ENCODE results near the gene SDCCAG8.
A peak's percentile ranks its signal among the peaks of the same experiment; 100 is the strongest.

The SDCCAG8 gene

GRCh38 chr1:243420016-243420945 lies 164.4 kb downstream of the SDCCAG8 start:
- no peak for DNase-seq (ENCODE audit: low read depth in 2 of 2)

- no peak for DNase-seq (ENCODE audit: low read depth in 2 of 2)
Measured at GRCh38 chr1:243420946-243421685, 165.3 kb downstream of the SDCCAG8 start.

GRCh38 chr1:243421784-243422183 lies 165.9 kb downstream of the SDCCAG8 start:
- DNase-seq (ENCODE audit: low read depth in 2 of 2): peak in 1 of 2 donors; percentile 2

DNA sequence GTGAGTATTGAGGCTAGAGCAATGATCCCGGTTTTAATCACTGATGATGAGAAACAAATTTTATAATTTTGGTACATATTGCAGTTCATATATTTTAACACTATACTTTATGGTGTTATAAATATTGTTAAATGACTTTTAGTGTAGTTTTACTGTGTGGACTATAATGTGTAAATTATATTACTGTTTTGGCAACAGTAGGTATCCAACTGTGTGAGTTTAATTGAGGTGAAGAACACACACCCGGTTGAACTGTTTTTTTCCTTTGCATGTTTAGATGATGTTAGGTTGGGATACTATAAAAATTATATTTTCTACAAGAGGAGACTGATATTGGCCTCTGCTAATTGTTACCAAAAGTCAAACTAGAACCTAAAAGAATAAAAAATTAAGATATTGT lies 166.5 kb downstream of the SDCCAG8 start:
- no peak for DNase-seq (ENCODE audit: low read depth in 2 of 2)

GRCh38 chr1:243428084-243428483 lies 172.2 kb downstream of the SDCCAG8 start:
- no peak for DNase-seq (ENCODE audit: low read depth in 2 of 2)

- DNase-seq (ENCODE audit: low read depth in 2 of 2): no peak
Measured at GRCh38 chr1:243428617-243429342, 172.9 kb downstream of the SDCCAG8 start.

DNA sequence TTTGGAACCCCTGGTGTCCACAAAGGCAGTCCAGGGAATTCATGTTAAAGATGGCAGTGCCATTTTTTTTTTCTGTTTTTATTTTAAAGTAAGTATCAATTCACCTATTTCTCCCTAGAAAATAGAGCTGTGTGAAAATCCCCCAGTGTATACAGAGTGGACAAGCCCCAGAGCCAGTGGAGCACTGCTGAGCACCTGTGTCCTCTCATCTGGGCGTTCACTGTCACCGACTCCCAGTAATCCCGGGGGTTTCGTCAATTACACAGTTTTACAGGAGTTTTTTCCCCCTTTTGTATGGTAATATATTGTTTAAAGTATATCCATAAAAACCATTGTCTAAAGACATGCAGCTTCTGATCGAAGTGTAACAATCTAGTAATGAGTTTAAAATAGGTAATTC lies 175.8 kb downstream of the SDCCAG8 start:
- DNase-seq (ENCODE audit: low read depth in 2 of 2): no peak

GRCh38 chr1:243432136-243432535 lies 176.3 kb downstream of the SDCCAG8 start:
- DNase-seq (ENCODE audit: low read depth in 2 of 2): no peak

- DNase-seq (ENCODE audit: low read depth in 2 of 2): no peak
Measured at GRCh38 chr1:243433737-243434370, 178.0 kb downstream of the SDCCAG8 start.

DNA sequence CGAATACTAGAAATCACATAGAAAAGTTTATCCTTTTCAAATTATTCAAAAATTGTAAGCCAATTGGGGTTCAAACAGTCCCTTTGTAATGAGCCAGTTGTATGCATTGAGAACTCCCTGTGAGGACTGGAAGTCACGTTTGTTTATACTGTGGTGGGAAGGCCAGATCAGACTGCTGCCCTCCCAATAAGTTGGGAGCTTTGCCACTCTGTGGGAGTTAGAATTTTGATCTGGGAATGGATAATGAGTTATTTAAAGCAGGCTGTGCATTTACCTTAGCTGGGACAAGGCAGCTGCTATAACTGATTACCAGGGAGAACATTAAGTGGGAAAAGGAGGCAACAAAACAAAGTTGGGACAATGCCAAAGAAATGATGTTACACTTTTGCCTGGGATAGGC lies 178.8 kb downstream of the SDCCAG8 start:
- no peak for DNase-seq (ENCODE audit: low read depth in 2 of 2)

- no peak for DNase-seq (ENCODE audit: low read depth in 2 of 2)
Measured at GRCh38 chr1:243435836-243436235, 180.0 kb downstream of the SDCCAG8 start.

- no peak for DNase-seq (ENCODE audit: low read depth in 2 of 2)
Measured at GRCh38 chr1:243438146-243438545, 182.3 kb downstream of the SDCCAG8 start.

- DNase-seq (ENCODE audit: low read depth in 2 of 2): no peak
Measured at GRCh38 chr1:243438815-243439214, 183.0 kb downstream of the SDCCAG8 start.

GRCh38 chr1:243440406-243440805 lies 184.6 kb downstream of the SDCCAG8 start:
- no peak for DNase-seq (ENCODE audit: low read depth in 2 of 2)

- DNase-seq (ENCODE audit: low read depth in 2 of 2): no peak
Measured at GRCh38 chr1:243441601-243442000, 185.8 kb downstream of the SDCCAG8 start.

DNA sequence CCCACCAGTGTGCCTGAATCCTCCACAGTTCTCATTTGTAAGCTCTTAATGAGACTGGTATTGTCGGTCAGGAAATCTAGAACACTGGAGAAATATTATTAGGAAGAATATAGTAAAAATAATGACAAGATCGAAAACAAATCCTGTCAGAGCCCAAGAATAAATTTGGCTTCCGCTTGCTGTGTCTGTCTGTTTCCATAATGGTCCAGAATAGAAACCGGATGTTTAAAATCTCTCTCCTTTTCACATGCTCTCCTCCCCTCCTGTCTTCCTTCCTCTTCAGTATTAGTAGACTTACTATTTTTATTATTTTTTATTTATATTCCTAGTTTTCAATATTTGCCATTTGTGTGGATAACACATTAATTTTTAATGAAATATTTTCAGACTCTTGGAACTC lies 187.7 kb downstream of the SDCCAG8 start:
- DNase-seq (ENCODE audit: low read depth in 2 of 2): no peak

- DNase-seq (ENCODE audit: low read depth in 2 of 2): no peak
Measured at GRCh38 chr1:243447347-243447746, 191.5 kb downstream of the SDCCAG8 start.

- no peak for DNase-seq (ENCODE audit: low read depth in 2 of 2)
Measured at GRCh38 chr1:243447844-243448243, 192.0 kb downstream of the SDCCAG8 start.

GRCh38 chr1:243449373-243449772 lies 193.5 kb downstream of the SDCCAG8 start:
- no peak for DNase-seq (ENCODE audit: low read depth in 2 of 2)

- no peak for DNase-seq (ENCODE audit: low read depth in 2 of 2)
Measured at GRCh38 chr1:243452092-243452491, 196.3 kb downstream of the SDCCAG8 start.

DNA sequence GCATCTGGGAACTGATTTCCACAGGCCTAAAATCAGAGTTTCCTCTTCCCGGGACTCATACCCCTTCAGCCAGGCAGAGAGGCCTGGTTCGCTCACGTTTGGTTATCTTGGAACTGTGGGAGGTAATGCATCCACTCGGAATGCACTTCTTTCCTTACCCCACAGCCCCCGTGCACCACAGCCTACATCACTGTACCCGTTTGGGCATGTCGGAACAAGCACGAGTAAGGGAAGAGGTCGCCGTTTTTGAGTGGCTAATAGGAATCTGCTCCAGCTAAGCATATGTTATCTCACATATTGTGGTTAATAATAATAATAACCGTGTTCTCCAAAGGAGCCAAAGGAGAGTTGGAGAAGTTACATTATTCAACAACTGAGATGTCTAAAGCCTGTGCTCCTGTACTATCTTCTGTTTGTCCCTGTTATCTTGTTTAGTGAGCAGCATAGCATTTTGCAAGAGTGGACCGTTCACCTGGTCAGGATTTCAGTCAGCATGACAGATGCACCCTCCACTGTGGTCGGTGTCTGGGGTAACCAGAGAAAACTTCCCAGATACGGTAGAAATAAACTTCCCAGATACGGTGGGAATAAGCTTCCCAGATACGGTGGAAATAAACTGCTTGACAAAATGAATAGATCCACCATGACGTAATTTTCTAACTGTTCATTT lies 198.6 kb downstream of the SDCCAG8 start:
- no peak for DNase-seq (ENCODE audit: low read depth in 2 of 2)
